Astrocyte of the cerebellum (primary cell): ENCODE results near the gene HLA-A.

ENCODE experiments used
- DNase-seq: peaks from one replicate; pipeline ENCODE4 v3.0.0-alpha.2; 2011; ENCODE audit warnings: low read depth
- H3K4me3 ChIP-seq: 2 replicates; pipeline ENCODE4 v1.5.1; 2011; ENCODE audit warnings: mild to moderate bottlenecking, low read depth, low read length, moderate library complexity
- CTCF ChIP-seq: IDR thresholded peaks from 2 replicates; pipeline ENCODE4 v1.5.1; 2012; ENCODE audit warnings: low read length, low read depth, moderate library complexity, mild to moderate bottlenecking; ENCODE audit errors: missing control alignments
- in situ Hi-C: cut with HindIII; loops from 2 replicates; pipeline ENCODE4 v1.10.0; 2017; ENCODE audit warnings: low sequenced_read_pairs

The HLA-A gene

GRCh38 chr6:29924287-29924686 is 18.0 kb upstream of the HLA-A start:
- no peak overlapping the region for H3K4me3 ChIP-seq
- no peak for DNase-seq
- in situ Hi-C loops: no loop called here
- TF ChIP-seq CTCF: no peak

GRCh38 chr6:29924731-29925130 is 17.6 kb upstream of the HLA-A start:
- H3K4me3 ChIP-seq: no peak overlapping the region
- in situ Hi-C loops: no loop called here
- no peak for DNase-seq
- TF ChIP-seq CTCF: no peak

GRCh38 chr6:29925321-29925720 is 17.0 kb upstream of the HLA-A start:
- DNase-seq: no peak
- no peak overlapping the region for H3K4me3 ChIP-seq
- no peak for TF ChIP-seq CTCF
- in situ Hi-C loops: no loop called here

- in situ Hi-C loops: no loop called here
- peak overlapping the region; percentile 51 for H3K4me3 ChIP-seq
- TF ChIP-seq CTCF: no peak
- DNase-seq: no peak
Measured at GRCh38 chr6:29925727-29926412, 16.5 kb upstream of the HLA-A start.

DNA sequence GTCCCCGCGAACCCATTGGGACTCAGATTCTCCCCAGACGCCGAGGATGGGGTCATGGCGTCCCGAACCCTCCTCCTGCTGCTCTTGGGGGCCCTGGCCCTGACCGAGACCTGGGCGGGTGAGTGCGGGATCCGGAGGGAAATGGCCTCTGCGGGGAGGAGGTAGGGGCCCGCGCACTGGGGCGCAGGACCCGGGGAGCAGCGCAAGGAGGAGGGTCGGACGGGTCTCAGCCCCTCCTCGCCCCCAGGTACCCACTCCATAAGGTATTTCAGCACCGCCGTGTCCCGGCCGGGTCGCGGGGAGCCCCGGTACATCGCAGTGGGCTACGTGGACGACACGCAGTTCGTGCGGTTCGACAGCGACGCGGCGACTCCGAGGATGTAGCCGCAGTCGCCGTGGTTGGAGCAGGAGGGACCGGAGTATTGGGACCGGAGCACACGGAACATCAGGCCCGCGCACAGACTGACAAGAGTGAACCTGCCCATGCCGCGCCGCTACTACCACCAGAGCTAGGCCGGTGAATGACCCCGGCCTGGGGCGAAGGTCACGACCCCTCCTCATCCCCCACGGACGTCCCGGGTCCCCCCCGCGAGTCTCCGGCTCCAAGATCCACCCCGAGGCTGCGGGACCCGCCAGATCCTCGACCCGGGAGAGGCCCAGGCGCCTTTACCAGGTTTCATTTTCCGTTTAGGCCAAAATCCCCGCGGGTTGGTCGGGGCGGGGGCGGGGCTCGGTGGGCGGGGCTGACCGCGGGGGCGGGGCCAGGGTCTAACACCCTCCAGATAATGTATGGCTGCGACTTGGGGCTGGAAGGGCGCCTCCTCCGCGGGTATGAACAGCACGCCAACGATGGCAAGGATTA is 15.7 kb upstream of the HLA-A start:
- peak overlapping the region; percentile 51 for H3K4me3 ChIP-seq
- peak; percentile 2 for DNase-seq
- in situ Hi-C loops: no loop called here
- no peak for TF ChIP-seq CTCF

GRCh38 chr6:29927275-29927569 is 15.1 kb upstream of the HLA-A start:
- in situ Hi-C loops: no loop called here
- peak overlapping the region; percentile 51 for H3K4me3 ChIP-seq
- TF ChIP-seq CTCF: no peak
- no peak for DNase-seq
